Measurements from ENCODE around the gene ITPRIPL1.

- TF ChIP-seq CTCF (IDR thresholded peaks at IDR 0.05; ENCODE audit: low read depth, low read length, missing input control) (no peak), RAD21 (IDR thresholded peaks at IDR 0.05) (no peak), JUND (IDR thresholded peaks at IDR 0.05) (no peak), GABPA (IDR thresholded peaks at IDR 0.05 in 1 of 2, conservative IDR thresholded peaks at IDR 0.05 in 1 of 2) (no peak), ZBTB33 (IDR thresholded peaks at IDR 0.05) (no peak)
Observed at GRCh38 chr2:96369186-96369585, 44.1 kb downstream of the ITPRIPL1 start.

Measured in liver (tissue), 3 donors.